ENCODE data around the gene IRAK1. TPM values are rescaled to one million over a fixed set of nuclear protein-coding genes. Genes with fewer than 3 reads are reported as not detected.

Gene IRAK1
- total RNA-seq, 2 donors from 2014 or later: 113 to 122 TPM

DNA sequence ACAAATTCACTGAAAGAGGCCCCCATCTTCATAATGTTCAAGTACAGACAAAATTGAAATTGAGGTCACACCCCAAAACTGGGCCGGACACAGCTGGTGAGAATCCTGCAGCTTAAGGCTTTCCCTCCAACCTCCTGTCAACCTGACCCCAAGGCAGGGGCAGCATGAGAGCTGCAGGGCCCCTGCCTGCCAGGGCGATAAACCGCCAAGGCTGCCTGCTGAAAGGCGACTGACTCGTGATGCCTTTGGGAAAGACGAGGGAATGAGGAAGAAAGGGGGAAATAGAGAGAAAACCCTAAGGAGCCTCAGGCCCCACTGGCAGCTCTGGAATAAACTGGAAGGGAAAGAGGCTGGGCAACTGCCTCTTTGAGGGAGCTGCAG lies 7.3 kb upstream of the IRAK1 start:
- H3K4me1 ChIP-seq (replicated peaks): no peaks in the 10 kb centered on the region
- no peak overlapping the region for H3K27ac ChIP-seq
- 70% methylated on average over 6 of the region's 6 CpGs for WGBS
- H3K36me3 ChIP-seq: no peaks in the 10 kb centered on the region
- H3K9me3 ChIP-seq: no peaks in the 10 kb centered on the region
- intact Hi-C loops (cut with DNase I): no loop called here
- no peak for DNase-seq (ENCODE audit: low spot score)
- H3K27me3 ChIP-seq (replicated peaks; ENCODE audit: insufficient read depth): no peaks in the 10 kb centered on the region
- H3K4me3 ChIP-seq: no peak overlapping the region
- TF ChIP-seq POLR2A (IDR thresholded peaks at IDR 0.05): no peak
- TF ChIP-seq POLR2AphosphoS5 (IDR thresholded peaks at IDR 0.05): no peak
- TF ChIP-seq, protein P1, sequence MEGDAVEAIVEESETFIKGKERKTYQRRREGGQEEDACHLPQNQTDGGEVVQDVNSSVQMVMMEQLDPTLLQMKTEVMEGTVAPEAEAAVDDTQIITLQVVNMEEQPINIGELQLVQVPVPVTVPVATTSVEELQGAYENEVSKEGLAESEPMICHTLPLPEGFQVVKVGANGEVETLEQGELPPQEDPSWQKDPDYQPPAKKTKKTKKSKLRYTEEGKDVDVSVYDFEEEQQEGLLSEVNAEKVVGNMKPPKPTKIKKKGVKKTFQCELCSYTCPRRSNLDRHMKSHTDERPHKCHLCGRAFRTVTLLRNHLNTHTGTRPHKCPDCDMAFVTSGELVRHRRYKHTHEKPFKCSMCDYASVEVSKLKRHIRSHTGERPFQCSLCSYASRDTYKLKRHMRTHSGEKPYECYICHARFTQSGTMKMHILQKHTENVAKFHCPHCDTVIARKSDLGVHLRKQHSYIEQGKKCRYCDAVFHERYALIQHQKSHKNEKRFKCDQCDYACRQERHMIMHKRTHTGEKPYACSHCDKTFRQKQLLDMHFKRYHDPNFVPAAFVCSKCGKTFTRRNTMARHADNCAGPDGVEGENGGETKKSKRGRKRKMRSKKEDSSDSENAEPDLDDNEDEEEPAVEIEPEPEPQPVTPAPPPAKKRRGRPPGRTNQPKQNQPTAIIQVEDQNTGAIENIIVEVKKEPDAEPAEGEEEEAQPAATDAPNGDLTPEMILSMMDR (IDR thresholded peaks at IDR 0.05): no peak

DNA sequence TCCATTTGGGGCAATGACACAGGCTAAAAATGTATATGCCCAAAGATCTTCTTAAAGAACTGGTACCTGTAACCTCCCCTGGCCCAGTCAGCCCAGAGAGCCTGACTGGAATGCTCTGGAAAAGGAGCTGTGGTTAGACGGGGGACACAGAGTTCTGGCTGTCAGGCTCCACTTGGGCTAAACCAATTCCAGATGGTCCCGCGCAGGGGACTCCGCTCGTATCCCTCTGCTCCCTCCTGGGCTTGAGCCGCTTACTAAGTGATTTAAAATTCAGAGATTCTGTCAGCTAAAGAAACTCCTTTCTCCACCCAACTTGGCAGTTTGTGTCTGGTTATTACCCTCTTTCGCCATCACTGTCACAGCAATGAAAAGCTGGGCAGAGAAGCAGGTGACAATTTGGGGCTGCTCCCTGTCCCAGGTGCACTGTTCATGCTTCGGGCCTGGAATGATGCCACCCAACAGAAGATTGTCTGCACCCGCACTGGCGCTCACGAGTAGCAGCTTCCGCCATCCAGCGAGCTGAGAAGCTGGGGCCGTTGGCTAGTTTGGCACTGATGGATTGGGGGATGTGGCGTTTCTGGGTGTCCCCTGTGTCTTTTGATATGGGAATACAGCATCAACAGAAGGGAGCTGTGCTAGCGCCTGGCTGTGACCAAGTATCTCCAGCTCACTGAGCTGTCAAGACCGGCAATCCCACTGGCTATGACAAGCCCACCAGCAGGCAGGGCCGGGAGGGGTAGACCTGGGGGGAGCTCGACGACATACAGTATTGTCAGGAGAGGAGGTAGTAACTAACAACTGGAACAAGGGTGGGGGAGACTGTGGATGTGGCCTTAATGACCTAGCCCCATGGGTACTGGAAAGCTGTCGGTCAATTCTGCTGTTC lies 6.7 kb upstream of the IRAK1 start:
- TF ChIP-seq POLR2AphosphoS5 (IDR thresholded peaks at IDR 0.05) (no peak), POLR2A (IDR thresholded peaks at IDR 0.05) (no peak)
- TF ChIP-seq, protein P1 (IDR thresholded peaks at IDR 0.05): no peak
- DNase-seq (ENCODE audit: low spot score): no peak
- H3K9me3 ChIP-seq: no peaks in the 10 kb centered on the region
- no peak overlapping the region for H3K27ac ChIP-seq
- no peak overlapping the region for H3K4me3 ChIP-seq
- H3K27me3 ChIP-seq (replicated peaks; ENCODE audit: insufficient read depth): no peaks in the 10 kb centered on the region
- intact Hi-C loops (cut with DNase I): no loop called here
- H3K4me1 ChIP-seq (replicated peaks): no peaks in the 10 kb centered on the region
- H3K36me3 ChIP-seq: no peaks in the 10 kb centered on the region
- 78% methylated on average over 21 of the region's 21 CpGs for WGBS

DNA sequence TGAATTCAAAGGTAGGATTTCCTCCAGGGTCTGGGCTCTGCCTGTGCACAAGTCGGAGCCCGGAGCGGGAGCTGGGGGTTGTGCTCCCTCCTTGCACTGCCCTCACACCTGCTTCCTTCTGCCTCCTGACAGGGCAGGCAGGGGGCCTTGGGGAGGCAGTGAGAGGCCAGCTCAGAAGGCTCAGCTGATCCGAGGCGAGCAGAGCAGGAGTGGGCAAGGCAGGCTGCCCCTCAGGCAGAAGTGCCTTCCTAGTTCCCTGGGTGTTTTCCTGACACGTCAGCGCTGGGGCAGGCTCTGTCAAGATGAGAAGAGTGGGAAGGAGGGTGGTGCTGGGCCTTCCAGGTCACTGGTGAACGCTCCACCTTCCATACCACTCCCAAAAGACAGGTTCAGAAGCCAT lies 5.5 kb upstream of the IRAK1 start:
- H3K27ac ChIP-seq: no peak overlapping the region
- H3K36me3 ChIP-seq: no peaks in the 10 kb centered on the region
- no peak for DNase-seq (ENCODE audit: low spot score)
- 77% methylated on average over 4 of the region's 8 CpGs for WGBS
- intact Hi-C loops (cut with DNase I): no loop called here
- H3K9me3 ChIP-seq: no peaks in the 10 kb centered on the region
- no peaks in the 10 kb centered on the region for H3K27me3 ChIP-seq (replicated peaks; ENCODE audit: insufficient read depth)
- no peaks in the 10 kb centered on the region for H3K4me1 ChIP-seq (replicated peaks)
- no peak overlapping the region for H3K4me3 ChIP-seq
- TF ChIP-seq, protein P1 (IDR thresholded peaks at IDR 0.05): no peak
- no peak for TF ChIP-seq POLR2A (IDR thresholded peaks at IDR 0.05)
- no peak for TF ChIP-seq POLR2AphosphoS5 (IDR thresholded peaks at IDR 0.05)

DNA sequence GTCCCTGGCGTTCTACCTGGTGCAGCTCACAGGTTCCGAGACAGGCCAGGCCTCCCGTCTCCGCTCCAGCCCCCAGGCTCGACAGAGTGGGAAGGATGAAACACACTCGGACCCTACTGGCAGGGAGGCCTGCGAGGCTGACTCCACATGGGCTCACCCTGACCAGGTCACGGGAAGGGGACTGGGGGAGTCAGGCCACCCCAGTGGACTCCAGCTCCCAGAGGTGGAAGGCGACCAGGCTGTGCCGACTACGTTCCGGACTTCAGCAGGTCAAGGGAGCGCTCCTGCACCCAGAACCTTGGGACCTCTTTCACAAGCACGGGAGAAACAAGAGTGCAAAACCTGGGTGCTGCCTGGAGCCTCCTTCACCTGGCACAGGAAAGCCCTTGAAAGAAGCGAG lies 4.6 kb upstream of the IRAK1 start:
- Histone ChIP-seq H3K9me3 (no peaks in the 10 kb centered on the region), H3K27ac (no peak overlapping the region), H3K4me1 (replicated peaks) (no peaks in the 10 kb centered on the region), H3K27me3 (replicated peaks; ENCODE audit: insufficient read depth) (no peaks in the 10 kb centered on the region), H3K36me3 (no peaks in the 10 kb centered on the region), H3K4me3 (no peak overlapping the region)
- 87% methylated on average over 13 of the region's 15 CpGs for WGBS
- intact Hi-C loops (cut with DNase I): no loop called here
- DNase-seq (ENCODE audit: low spot score): no peak
- TF ChIP-seq POLR2AphosphoS5 (IDR thresholded peaks at IDR 0.05) (no peak), POLR2A (IDR thresholded peaks at IDR 0.05) (no peak)
- TF ChIP-seq, protein P1 (IDR thresholded peaks at IDR 0.05): no peak
